ENCODE measurements around the gene SLC7A14.

The SLC7A14 gene

GRCh38 chr3:170494766-170495165 lies 91.1 kb downstream of the SLC7A14 start:
- Histone ChIP-seq H3K4me3 (no peak overlapping the region), H3K9me3 (ENCODE audit: low read depth, low read length) (no peaks in the 10 kb centered on the region), H3K27ac (no peak overlapping the region), H3K36me3 (ENCODE audit: insufficient read depth, low read length) (no peaks in the 10 kb centered on the region), H3K9ac (ENCODE audit: insufficient read length) (no peak overlapping the region)
- TF ChIP-seq POLR2AphosphoS5 (IDR thresholded peaks at IDR 0.05; ENCODE audit: borderline replicate concordance, low read depth, low read length) (no peak), EZH2 (IDR thresholded peaks at IDR 0.05) (no peak)
- no peak for DNase-seq (ENCODE audit: low read depth, low spot score)

GRCh38 chr3:170493712-170494182 lies 92.1 kb downstream of the SLC7A14 start:
- Histone ChIP-seq H3K9me3 (ENCODE audit: low read depth, low read length) (no peaks in the 10 kb centered on the region), H3K4me3 (no peak overlapping the region), H3K9ac (ENCODE audit: insufficient read length) (no peak overlapping the region), H3K27ac (no peak overlapping the region), H3K36me3 (ENCODE audit: insufficient read depth, low read length) (no peaks in the 10 kb centered on the region)
- TF ChIP-seq EZH2 (IDR thresholded peaks at IDR 0.05) (no peak), POLR2AphosphoS5 (IDR thresholded peaks at IDR 0.05; ENCODE audit: borderline replicate concordance, low read depth, low read length) (no peak), FOXP2 (optimal IDR thresholded peaks at IDR 0.05; ENCODE audit: control extremely low read depth, extremely low read length, insufficient read depth) (no peak)
- no peak for DNase-seq (ENCODE audit: low read depth, low spot score)

- Histone ChIP-seq H3K9ac (ENCODE audit: insufficient read length) (no peak overlapping the region), H3K36me3 (ENCODE audit: insufficient read depth, low read length) (no peaks in the 10 kb centered on the region), H3K27ac (no peak overlapping the region), H3K9me3 (ENCODE audit: low read depth, low read length) (no peaks in the 10 kb centered on the region), H3K4me3 (no peak overlapping the region)
- DNase-seq (ENCODE audit: low read depth, low spot score): no peak
- TF ChIP-seq FOXP2 (optimal IDR thresholded peaks at IDR 0.05; ENCODE audit: control extremely low read depth, extremely low read length, insufficient read depth) (no peak), EZH2 (IDR thresholded peaks at IDR 0.05) (no peak), POLR2AphosphoS5 (IDR thresholded peaks at IDR 0.05; ENCODE audit: borderline replicate concordance, low read depth, low read length) (no peak)
Measured at GRCh38 chr3:170491901-170492300, 94.0 kb downstream of the SLC7A14 start.

GRCh38 chr3:170490828-170491560 lies 94.9 kb downstream of the SLC7A14 start:
- no peak for DNase-seq (ENCODE audit: low read depth, low spot score)
- Histone ChIP-seq H3K9ac (ENCODE audit: insufficient read length) (no peak overlapping the region), H3K4me3 (no peak overlapping the region), H3K36me3 (ENCODE audit: insufficient read depth, low read length) (no peaks in the 10 kb centered on the region), H3K27ac (no peak overlapping the region), H3K9me3 (ENCODE audit: low read depth, low read length) (no peaks in the 10 kb centered on the region)
- TF ChIP-seq EZH2 (IDR thresholded peaks at IDR 0.05): no peak
- no peak for TF ChIP-seq POLR2AphosphoS5 (IDR thresholded peaks at IDR 0.05; ENCODE audit: borderline replicate concordance, low read depth, low read length)
- no peak for TF ChIP-seq FOXP2 (optimal IDR thresholded peaks at IDR 0.05; ENCODE audit: control extremely low read depth, extremely low read length, insufficient read depth)

GRCh38 chr3:170488802-170489201 lies 97.1 kb downstream of the SLC7A14 start:
- H3K9me3 ChIP-seq (ENCODE audit: low read depth, low read length): no peaks in the 10 kb centered on the region
- no peak overlapping the region for H3K27ac ChIP-seq
- H3K4me3 ChIP-seq: no peak overlapping the region
- no peak for TF ChIP-seq FOXP2 (optimal IDR thresholded peaks at IDR 0.05; ENCODE audit: control extremely low read depth, extremely low read length, insufficient read depth)
- TF ChIP-seq EZH2 (IDR thresholded peaks at IDR 0.05): no peak
- no peak for TF ChIP-seq POLR2AphosphoS5 (IDR thresholded peaks at IDR 0.05; ENCODE audit: borderline replicate concordance, low read depth, low read length)
- H3K9ac ChIP-seq (ENCODE audit: insufficient read length): no peak overlapping the region
- H3K36me3 ChIP-seq (ENCODE audit: insufficient read depth, low read length): no peaks in the 10 kb centered on the region
- no peak for DNase-seq (ENCODE audit: low read depth, low spot score)

GRCh38 chr3:170487031-170487430 lies 98.8 kb downstream of the SLC7A14 start:
- Histone ChIP-seq H3K27ac (no peak overlapping the region), H3K4me3 (no peak overlapping the region), H3K9me3 (ENCODE audit: low read depth, low read length) (no peaks in the 10 kb centered on the region), H3K36me3 (ENCODE audit: insufficient read depth, low read length) (no peaks in the 10 kb centered on the region), H3K9ac (ENCODE audit: insufficient read length) (no peak overlapping the region)
- TF ChIP-seq EZH2 (IDR thresholded peaks at IDR 0.05): no peak
- no peak for TF ChIP-seq POLR2AphosphoS5 (IDR thresholded peaks at IDR 0.05; ENCODE audit: borderline replicate concordance, low read depth, low read length)
- no peak for TF ChIP-seq FOXP2 (optimal IDR thresholded peaks at IDR 0.05; ENCODE audit: control extremely low read depth, extremely low read length, insufficient read depth)
- DNase-seq (ENCODE audit: low read depth, low spot score): no peak

- Histone ChIP-seq H3K27ac (no peak overlapping the region), H3K9me3 (ENCODE audit: low read depth, low read length) (no peaks in the 10 kb centered on the region), H3K36me3 (ENCODE audit: insufficient read depth, low read length) (no peaks in the 10 kb centered on the region), H3K9ac (ENCODE audit: insufficient read length) (no peak overlapping the region), H3K4me3 (no peak overlapping the region)
- DNase-seq (ENCODE audit: low read depth, low spot score): no peak
- TF ChIP-seq FOXP2 (optimal IDR thresholded peaks at IDR 0.05; ENCODE audit: control extremely low read depth, extremely low read length, insufficient read depth) (no peak), POLR2AphosphoS5 (IDR thresholded peaks at IDR 0.05; ENCODE audit: borderline replicate concordance, low read depth, low read length) (no peak), EZH2 (IDR thresholded peaks at IDR 0.05) (no peak)
Measured at GRCh38 chr3:170486398-170486797, 99.5 kb downstream of the SLC7A14 start.

GRCh38 chr3:170485696-170486095 lies 100.2 kb downstream of the SLC7A14 start:
- no peak for DNase-seq (ENCODE audit: low read depth, low spot score)
- Histone ChIP-seq H3K9me3 (ENCODE audit: low read depth, low read length) (no peaks in the 10 kb centered on the region), H3K9ac (ENCODE audit: insufficient read length) (no peak overlapping the region), H3K4me3 (no peak overlapping the region), H3K36me3 (ENCODE audit: insufficient read depth, low read length) (no peaks in the 10 kb centered on the region), H3K27ac (no peak overlapping the region)
- TF ChIP-seq EZH2 (IDR thresholded peaks at IDR 0.05) (no peak), FOXP2 (optimal IDR thresholded peaks at IDR 0.05; ENCODE audit: control extremely low read depth, extremely low read length, insufficient read depth) (no peak), POLR2AphosphoS5 (IDR thresholded peaks at IDR 0.05; ENCODE audit: borderline replicate concordance, low read depth, low read length) (no peak)

- H3K27ac ChIP-seq: no peak overlapping the region
- H3K9me3 ChIP-seq (ENCODE audit: low read depth, low read length): no peaks in the 10 kb centered on the region
- no peaks in the 10 kb centered on the region for H3K36me3 ChIP-seq (ENCODE audit: insufficient read depth, low read length)
- DNase-seq (ENCODE audit: low read depth, low spot score): no peak
- H3K4me3 ChIP-seq: no peak overlapping the region
- no peak for TF ChIP-seq POLR2AphosphoS5 (IDR thresholded peaks at IDR 0.05; ENCODE audit: borderline replicate concordance, low read depth, low read length)
- TF ChIP-seq FOXP2 (optimal IDR thresholded peaks at IDR 0.05; ENCODE audit: control extremely low read depth, extremely low read length, insufficient read depth): no peak
- TF ChIP-seq EZH2 (IDR thresholded peaks at IDR 0.05): no peak
- H3K9ac ChIP-seq (ENCODE audit: insufficient read length): no peak overlapping the region
Measured at GRCh38 chr3:170485294-170485693, 100.6 kb downstream of the SLC7A14 start.
